HEK293 (cell line): ENCODE results near the gene DPYSL3.

Source experiments
- ZNF707 ChIP-seq: fragments of 450-650 bp; formaldehyde crosslinking; IDR thresholded peaks from 2 replicates; pipeline ENCODE4 v1.5.1; 2016; ENCODE audit warnings: missing biosample characterization, missing genetic modification characterization
- TF ChIP-seq, protein P1 (sequence below): fragments of 450-650 bp; formaldehyde crosslinking; IDR thresholded peaks from 2 replicates; pipeline ENCODE4 v1.5.1; 2016; ENCODE audit warnings: missing biosample characterization, missing genetic modification characterization

DNA sequence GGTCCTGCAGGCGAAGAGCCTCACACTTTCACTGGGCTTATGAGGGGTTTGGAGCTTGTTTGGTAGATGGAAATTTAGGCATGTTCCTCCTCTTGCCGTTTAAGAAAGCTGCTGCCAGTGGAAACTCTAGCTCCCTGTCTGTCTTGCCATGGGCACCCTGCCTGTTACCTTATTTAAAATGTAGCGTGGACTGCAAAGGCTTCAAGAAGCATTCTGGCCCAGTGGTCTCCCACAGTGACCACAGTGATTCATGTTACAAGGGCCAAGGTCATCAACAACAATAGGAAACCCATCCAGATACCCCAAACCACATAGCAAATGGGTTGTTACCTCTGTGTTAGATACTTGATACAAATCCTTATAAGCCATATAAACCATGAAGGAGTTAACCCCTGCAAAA, 96.6 kb downstream of the DPYSL3 start:
- no peak for TF ChIP-seq ZNF707 (tag by site-specific recombination)
- TF ChIP-seq, protein P1, sequence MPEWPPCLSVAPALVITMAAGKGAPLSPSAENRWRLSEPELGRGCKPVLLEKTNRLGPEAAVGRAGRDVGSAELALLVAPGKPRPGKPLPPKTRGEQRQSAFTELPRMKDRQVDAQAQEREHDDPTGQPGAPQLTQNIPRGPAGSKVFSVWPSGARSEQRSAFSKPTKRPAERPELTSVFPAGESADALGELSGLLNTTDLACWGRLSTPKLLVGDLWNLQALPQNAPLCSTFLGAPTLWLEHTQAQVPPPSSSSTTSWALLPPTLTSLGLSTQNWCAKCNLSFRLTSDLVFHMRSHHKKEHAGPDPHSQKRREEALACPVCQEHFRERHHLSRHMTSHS (tag by site-specific recombination): no peak
